GM10266 (cell line): ENCODE results near the gene CFAP299.
"Not testable (repeated sequence)": the region's sequence is repeated elsewhere in the genome, so short reads cannot be mapped to it uniquely, and the experiment has no call there.

Experiments
- DNase-seq: peaks from one replicate; pipeline ENCODE4 v3.0.0; 2012; ENCODE audit errors: extremely low spot score
- CTCF ChIP-seq: IDR thresholded peaks from 2 replicates; pipeline ENCODE4 v1.5.1; 2012; ENCODE audit warnings: mild to moderate bottlenecking, low read depth; ENCODE audit not compliant: control insufficient read depth, insufficient read depth; ENCODE audit errors: missing control alignments

CFAP299 gene

GRCh38 chr4:80309294-80310004 lies 26.1 kb upstream of the CFAP299 start:
- DNase-seq: no peak
- no peak for TF ChIP-seq CTCF

- TF ChIP-seq CTCF: no peak
- no peak for DNase-seq
These were observed 24.4 kb upstream of the CFAP299 start for GRCh38 chr4:80311130-80311529.

GRCh38 chr4:80312124-80312523 lies 23.4 kb upstream of the CFAP299 start:
- no peak for TF ChIP-seq CTCF
- no peak for DNase-seq

- no peak for DNase-seq
- TF ChIP-seq CTCF: no peak
These were observed 21.9 kb upstream of the CFAP299 start for GRCh38 chr4:80313627-80314026.

GRCh38 chr4:80315848-80316247 lies 19.7 kb upstream of the CFAP299 start:
- DNase-seq: not testable (repeated sequence)

GRCh38 chr4:80321341-80321740 lies 14.2 kb upstream of the CFAP299 start:
- TF ChIP-seq CTCF: no peak
- no peak for DNase-seq

GRCh38 chr4:80321776-80322175 lies 13.8 kb upstream of the CFAP299 start:
- no peak for TF ChIP-seq CTCF
- DNase-seq: no peak

GRCh38 chr4:80322716-80323115 lies 12.8 kb upstream of the CFAP299 start:
- no peak for DNase-seq
- no peak for TF ChIP-seq CTCF
